IPS-11a (cell line): Measurements from ENCODE around the gene CDC42EP1.
A peak's percentile ranks its signal among the peaks of the same experiment; 100 is the strongest.
"Not testable (repeated sequence)": the region's sequence is repeated elsewhere in the genome, so short reads cannot be mapped to it uniquely, and the experiment has no call there.

Experiments used
- H3K4me3 ChIP-seq: one replicate; pipeline ENCODE4 v1.5.1; 2013; ENCODE audit warnings: low read depth, low read length, control low read depth

The CDC42EP1 gene, protein sequence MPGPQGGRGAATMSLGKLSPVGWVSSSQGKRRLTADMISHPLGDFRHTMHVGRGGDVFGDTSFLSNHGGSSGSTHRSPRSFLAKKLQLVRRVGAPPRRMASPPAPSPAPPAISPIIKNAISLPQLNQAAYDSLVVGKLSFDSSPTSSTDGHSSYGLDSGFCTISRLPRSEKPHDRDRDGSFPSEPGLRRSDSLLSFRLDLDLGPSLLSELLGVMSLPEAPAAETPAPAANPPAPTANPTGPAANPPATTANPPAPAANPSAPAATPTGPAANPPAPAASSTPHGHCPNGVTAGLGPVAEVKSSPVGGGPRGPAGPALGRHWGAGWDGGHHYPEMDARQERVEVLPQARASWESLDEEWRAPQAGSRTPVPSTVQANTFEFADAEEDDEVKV

DNA sequence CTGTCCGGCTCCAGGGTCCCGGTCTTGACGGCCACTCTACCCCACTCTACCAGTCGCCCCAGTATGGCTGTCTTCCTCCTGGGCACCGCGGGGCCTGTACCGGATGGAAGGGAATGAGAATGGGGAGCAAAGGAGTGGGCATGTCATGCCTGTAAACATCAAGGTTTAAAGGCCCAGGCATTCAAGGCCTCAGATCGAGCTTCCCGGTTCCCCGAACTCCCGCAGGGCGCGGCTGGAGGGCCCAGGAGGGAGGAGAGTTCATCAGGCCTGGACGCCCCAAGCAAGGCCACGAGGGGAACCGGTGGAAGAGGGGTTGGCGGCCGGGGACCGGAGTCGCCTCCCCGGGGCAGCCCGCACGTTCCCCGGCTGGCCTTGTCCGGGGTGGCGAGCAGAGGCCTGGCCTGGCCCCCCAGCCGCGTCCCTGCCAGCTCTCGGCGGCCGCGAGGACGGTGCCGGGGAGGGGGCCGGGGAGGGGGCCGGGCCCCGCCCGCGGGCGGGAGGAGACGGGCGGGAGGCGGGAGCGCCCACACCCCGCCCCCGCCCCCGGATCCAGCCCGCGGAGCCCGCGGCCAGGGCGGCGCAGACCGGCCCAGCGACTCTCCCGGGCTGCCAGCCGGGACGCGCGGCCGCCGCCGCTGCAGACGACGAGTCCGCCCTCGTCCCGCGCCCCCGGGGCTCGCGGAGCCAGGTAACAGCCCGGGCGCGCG lies at the start of gene CDC42EP1:
Gene CDC42EP1, plus strand, starts transcription at position 580 of the 707 bp plus-strand sequence. CDS start 5,870 bp downstream, outside the sequence.
- H3K4me3 ChIP-seq: peak within 1 kb of the TSS; percentile 54

GRCh38 chr22:37511395-37512104 lies 48.7 kb upstream of the CDC42EP1 start:
- no peak overlapping the region for H3K4me3 ChIP-seq

GRCh38 chr22:37514526-37515051 lies 45.7 kb upstream of the CDC42EP1 start:
- no peak overlapping the region for H3K4me3 ChIP-seq

GRCh38 chr22:37515901-37516300 lies 44.4 kb upstream of the CDC42EP1 start:
- no peak overlapping the region for H3K4me3 ChIP-seq

DNA sequence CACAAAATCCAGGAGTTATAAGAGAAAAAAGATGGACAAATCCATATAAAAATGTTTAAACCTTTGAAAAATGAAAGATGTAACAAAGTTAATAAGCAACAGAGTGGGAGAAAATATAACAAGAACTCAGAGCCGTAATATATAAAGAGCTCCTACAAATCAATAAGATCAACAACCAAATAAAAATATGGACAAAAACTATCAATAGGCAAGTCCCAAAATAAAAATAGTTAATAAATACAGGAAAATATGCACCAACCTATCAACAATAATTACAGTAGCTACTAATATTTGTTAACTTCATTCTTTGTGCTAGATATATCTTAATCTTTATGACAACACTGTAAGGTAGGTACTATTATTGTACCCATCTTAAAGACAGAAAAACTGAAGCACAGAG lies 43.8 kb upstream of the CDC42EP1 start:
- no peak overlapping the region for H3K4me3 ChIP-seq

DNA sequence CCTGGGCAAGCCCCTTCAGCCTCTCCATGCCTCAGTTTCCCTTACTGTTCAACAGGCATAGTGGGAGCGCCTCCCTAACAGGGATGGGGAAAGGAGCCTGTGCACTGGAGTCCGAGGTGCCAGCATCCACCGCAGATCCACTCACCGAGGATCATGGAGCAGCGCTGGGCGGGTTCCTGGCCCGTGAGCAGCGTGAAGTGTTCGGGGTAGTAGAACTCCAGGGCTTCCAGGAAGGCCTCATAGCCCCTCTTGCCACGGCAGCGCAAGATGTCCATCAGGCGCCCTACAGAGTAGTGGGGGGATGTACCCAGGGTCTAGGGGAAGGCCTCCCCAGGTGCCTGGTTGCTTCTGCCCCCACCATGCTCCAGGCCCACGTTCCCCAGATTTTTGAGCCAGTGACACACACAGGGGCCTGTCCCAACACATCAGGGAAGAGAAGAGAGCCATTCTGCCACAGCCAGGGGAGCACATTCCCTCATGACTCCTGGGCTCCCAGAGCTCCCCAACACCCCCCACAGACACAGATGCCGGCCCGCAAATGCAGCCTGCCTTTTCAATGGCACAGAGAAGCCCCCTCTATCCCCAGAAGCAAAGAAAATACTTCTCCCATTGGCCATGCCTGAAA lies 42.3 kb upstream of the CDC42EP1 start:
- no peak overlapping the region for H3K4me3 ChIP-seq

- H3K4me3 ChIP-seq: peak overlapping the region; percentile 56
Observed at GRCh38 chr22:37518509-37519267, 41.6 kb upstream of the CDC42EP1 start.

GRCh38 chr22:37519268-37520195 lies 40.7 kb upstream of the CDC42EP1 start, which contains the start of gene CARD10:
CARD10 (minus strand) TSS chr22:37519415; CDS start chr22:37519200, 215 bp downstream.
- H3K4me3 ChIP-seq: peak within 1 kb of the TSS; percentile 56

DNA sequence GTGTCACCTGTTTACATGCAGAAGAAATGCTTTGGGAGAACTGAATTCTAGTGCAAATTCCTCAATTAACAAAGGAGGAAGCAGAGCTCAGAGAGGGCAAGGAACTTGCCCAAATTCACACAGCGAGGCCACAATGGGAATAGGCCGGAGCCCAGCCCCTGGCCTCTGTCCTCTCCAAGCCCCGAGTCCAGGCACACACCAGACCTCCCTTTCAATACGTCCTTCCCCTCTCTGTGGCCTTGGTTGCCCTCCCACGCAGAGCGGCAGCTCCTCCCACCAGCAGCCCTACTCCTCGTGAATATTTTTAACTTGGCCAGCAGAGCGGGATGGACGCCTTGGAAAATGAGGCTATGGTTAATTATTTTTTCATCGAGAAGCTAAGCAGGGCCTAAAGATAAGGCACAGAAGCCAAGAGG lies 39.5 kb upstream of the CDC42EP1 start:
- no peak overlapping the region for H3K4me3 ChIP-seq

GRCh38 chr22:37521236-37521739 lies 39.0 kb upstream of the CDC42EP1 start:
- no peak overlapping the region for H3K4me3 ChIP-seq

DNA sequence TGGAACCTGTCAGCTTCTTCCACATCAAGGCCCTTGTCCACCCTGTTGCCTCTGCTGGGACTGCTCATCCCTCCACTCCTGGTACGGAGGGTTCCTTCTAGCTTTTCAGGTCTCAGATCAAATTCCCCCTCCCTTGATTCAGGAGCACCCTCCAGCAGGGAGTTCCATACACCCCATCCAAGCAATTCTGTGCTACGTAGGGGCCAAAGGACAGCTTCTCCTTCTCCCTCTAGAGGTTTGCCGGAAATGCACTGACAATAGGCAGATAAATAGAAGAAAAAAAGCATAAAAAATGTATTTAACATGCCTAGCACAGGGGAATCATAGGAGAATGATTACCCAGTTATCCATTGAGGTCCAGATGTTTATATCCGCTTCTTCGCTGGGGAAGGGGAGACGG lies 37.8 kb upstream of the CDC42EP1 start:
- H3K4me3 ChIP-seq: no peak overlapping the region

GRCh38 chr22:37525073-37525745 lies 35.1 kb upstream of the CDC42EP1 start:
- H3K4me3 ChIP-seq: no peak overlapping the region

- no peak overlapping the region for H3K4me3 ChIP-seq
Observed at GRCh38 chr22:37525746-37526350, 34.4 kb upstream of the CDC42EP1 start.

DNA sequence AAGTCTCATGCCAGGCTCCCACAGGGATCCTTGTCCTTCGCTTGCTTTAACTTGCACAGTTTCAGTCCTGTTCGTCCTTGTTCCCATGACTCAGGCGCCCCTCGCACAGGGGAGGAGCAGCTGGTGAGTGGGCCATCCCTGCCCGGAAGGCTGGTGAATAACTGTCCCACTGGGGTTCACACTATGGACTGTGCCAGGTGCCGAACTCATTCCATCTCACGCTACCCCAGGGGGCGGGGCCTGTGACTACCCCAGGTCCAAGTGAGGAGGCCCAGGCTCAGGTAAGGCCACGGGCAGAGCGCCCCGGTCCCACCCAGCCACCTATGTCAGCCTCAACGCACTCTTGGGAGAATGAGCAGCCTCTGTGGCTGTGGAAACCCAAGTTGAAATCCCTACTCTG lies 33.9 kb upstream of the CDC42EP1 start:
- no peak overlapping the region for H3K4me3 ChIP-seq

GRCh38 chr22:37527081-37527752 lies 33.1 kb upstream of the CDC42EP1 start:
- H3K4me3 ChIP-seq: not testable (repeated sequence)

DNA sequence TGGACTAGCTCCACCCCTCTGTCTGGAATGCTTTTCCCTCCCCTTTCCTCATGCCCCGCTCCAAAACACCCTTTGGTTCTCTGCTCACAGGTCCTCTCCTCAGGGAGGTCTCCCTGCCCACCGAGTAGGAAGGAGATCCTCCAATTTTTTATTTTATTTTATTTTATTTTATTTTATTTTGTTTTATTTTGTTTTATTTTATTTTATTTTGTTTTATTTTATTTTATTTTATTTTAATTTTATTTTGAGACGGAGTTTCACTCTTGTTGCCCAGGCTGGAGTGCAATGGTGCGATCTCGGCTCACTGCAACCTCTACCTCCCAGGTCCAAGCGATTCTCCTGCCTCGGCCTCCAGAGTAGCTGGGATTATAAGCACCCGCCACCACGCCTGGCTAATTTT lies 32.3 kb upstream of the CDC42EP1 start:
- not testable (repeated sequence) for H3K4me3 ChIP-seq

DNA sequence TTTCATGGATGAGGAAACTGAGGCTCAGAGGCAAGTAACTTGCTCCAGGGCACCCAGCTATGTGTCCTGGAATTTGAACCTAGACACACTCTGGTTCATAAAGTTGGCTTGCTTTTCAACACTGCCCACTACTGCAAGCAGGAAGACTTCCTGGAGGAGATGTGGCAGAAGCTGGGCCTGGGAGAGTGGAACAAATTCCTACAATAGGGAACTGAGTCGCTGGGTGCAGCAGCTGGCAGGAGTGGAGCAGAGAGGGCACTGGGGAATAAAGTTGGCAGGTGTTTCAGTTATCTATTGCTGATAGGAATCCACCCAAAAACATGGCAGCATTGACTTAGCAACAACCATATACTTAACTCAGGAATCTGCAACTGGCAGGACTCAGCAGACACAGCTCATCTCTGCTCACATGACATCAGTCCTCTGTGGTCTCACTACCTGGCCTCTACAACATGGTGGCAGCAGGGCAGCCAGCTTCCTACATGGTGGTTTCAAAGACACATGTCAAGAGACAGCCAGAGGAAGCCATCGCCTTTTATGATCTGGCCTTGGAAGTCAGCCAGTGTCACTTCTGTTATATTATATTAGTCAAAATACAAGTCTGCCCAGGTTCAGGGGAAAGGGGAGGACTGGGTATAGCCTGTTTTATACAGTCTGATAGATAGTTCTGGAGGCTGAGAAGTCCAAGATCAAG lies 30.5 kb upstream of the CDC42EP1 start:
- H3K4me3 ChIP-seq: no peak overlapping the region
